Activated CD4-positive, CD25-positive, alpha-beta regulatory T cell (primary cell): Measurements from ENCODE around the gene SRM.
"Not testable (repeated sequence)": the region's sequence is repeated elsewhere in the genome, so short reads cannot be mapped to it uniquely, and the experiment has no call there.

Source experiments
- DNase-seq, 4 experiments: peaks; one replicate each; lab custom pipeline; 2025; lab: John Stamatoyannopoulos, UW

SRM gene

GRCh38 chr1:11044849-11045427, 14.9 kb downstream of the SRM start:
- no peak for DNase-seq

GRCh38 chr1:11044086-11044848, 15.6 kb downstream of the SRM start:
- DNase-seq, result no peak

DNA sequence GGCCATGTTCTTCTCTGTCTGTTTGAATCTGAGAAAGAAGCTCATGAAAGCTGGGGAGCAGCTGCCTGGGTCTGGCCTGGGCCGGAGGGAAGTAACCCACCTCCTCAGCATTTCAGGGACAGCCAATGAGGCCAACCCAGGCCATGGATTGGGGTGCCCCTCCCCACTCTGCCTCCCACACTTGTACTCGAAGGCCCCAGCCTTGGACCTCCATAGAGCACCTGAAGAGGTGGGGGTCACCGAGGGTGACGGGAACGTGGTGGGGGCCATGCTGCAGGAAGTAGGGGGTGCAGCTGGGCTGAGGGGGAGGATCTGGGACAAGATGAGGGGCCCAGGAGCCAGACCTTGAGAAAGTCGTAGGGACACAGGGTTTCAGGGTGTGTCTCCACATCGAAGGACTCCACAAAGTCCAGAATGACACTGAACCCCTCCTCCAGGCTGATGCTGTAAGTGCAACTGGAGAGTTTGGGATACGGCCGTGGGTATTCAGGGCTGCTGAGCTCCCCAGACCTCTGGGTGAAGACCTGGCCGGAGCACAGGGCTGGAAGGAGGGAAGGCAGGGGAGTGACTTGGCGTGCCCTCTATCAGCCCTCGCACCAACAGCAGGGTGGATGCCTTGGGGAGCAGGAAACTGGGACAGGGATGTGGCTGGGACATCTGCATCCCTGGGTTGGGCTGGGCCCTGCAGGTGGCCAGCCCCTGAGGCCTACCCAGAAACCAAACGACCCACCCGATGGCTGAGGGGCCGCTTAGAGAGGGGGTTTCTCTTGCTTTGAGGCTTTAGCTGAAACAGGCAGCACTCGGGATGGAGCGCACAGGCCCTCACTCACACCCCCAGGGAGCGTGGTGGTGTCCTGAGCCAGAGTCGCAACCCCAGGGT, 16.6 kb downstream of the SRM start:
- no peak for DNase-seq

DNA sequence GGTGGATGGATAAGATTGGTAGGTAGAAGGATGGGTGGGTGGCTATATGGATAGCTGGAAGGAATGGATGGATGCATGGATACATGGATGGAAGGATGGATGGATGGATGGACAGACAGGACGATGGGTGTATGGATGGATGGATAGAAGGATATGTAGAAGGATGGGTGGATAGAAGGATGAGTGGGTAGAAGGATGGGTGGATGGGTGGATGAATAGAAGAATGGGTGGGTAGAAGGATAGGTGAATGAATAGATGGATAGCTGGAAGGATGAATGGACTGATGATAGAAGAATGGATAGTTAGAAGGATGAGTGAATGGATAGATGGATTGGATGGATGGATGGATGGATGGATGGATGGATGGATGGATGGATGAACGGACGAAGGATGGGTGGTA, 17.8 kb downstream of the SRM start:
- DNase-seq, result no peak

DNA sequence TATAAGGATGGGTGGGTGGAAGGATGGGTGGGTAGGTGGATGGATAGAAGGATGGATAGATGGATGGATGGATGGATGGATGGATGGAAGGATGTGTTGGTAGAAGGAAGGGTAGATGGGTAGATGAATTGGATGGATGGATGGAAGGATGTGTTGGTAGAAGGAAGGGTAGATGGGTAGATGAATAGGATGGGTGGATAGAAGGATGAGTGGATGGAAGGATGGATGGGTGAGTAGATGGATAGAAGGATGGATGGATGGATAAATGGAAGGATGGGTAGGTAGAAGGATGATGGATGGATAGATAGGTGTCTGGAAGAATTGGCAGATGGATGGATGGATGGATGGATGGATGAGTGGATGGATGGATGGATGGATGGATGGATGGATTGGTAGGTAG, 18.8 kb downstream of the SRM start:
- DNase-seq, result no peak

DNA sequence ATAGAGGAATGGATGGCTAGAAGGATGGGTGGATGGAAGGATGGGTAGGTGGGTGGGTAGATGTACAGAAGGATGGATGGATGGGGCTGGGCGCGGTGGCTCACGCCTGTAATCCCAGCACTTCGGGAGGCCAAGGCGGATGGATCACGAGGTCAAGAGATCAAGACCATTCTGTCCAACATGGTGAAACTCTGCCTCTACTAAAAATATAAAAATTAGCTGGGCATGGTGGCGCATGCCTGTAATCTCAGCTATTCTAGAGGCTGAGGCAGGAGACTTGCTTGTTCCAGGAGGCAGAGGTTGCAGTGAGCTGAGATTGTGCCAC, 19.8 kb downstream of the SRM start:
- not testable (repeated sequence) for DNase-seq

DNA sequence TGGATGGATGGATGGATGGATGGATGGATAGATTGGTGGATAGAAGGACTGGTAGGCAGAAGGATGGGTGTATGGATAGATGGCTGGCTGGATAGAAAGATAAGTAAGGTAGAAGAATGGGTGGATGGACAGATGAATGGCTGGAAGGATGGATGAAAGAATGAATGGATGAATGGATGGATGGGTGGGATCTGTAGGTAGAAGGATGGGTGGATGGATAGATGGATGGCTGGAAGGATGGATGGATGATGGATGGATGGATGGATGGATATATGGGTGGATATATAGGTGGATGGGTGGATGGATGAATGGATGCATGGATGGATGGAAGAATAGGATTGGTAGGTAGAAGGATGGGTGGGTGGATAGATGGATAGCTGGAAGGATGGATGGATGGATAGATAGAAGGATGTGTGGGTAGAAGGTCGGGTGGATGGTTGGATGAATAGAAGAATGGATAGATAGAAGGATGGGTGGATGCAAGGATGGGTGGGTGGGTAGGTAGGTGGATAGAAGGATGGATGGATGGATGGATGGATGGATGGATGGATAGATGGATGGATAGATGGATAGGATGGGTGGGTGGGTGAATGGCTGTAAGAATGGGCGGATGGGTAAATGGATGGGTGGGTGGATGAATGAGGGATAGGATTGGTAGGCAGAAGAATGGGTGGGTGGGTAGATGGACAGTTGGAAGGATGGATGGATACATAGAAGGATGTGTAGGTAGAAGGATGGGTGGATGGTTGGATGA, 20.3 kb downstream of the SRM start:
- DNase-seq, result no peak

DNA sequence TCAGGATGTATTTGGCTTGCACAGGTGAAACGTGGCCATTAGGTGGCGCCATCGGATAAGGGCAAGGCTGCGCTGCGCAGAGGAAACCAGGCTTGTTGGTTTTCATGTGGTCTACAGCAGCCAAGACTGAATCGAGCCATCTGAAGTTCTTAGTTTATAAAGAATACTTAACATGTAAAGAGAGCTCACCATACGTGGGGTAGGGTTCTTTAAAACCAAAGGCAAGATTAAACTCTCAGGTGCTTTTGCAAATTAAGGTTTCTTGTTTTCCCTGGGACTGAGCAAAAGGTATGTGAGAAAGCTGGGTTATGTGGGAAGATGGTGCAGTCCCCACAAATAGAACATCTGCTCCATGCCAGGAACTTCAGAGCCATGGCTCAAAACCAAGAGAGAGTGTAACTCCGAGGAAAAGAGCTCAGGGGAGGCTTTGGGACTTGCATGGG, 22.1 kb downstream of the SRM start:
- peak; percentile 75 to 87 (median 78) for DNase-seq

- not testable (repeated sequence) for DNase-seq
Measured at GRCh38 chr1:11037019-11037739, 22.6 kb downstream of the SRM start.

GRCh38 chr1:11031624-11032262, 28.1 kb downstream of the SRM start:
- no peak for DNase-seq

- DNase-seq, result no peak
Measured at GRCh38 chr1:11030865-11031264, 29.0 kb downstream of the SRM start.

DNA sequence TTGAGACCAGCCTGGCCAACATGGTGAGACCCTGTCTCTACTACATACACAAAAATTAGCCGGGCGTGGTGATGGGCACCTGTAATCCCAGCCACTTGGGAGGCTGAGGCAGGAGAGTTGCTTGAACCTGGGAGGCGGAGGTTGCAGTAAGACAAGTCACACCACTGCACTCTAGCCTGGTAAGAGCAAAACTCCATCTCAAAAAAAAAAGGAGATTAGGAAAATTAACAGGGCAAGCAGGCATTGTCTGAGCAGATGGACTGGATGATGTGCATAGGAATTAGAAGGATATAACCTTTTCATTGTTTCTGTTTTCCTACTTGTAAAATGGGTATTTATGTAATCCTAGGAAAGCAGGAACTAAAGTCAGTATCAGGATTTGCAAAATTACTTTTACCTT, 31.8 kb downstream of the SRM start:
- no peak for DNase-seq

DNA sequence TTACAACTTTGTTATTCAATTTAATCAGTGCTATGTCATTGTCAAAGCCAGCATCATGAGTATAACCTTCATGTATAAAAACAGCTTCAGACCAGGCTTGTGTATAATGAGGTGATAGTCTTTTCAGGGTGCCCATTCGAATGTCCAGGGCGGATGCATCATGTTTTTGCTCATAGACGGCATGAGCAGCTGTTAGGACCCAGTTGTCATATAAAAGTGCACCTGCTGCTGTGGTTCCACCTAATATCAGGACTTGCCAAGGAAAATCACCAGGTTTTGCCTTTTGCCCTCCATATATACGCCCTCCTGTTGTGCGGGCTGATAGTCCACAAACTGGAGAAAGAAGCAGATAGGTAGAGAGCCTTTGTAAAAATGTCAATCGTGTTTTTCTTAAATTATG, 32.5 kb downstream of the SRM start:
- no peak for DNase-seq

DNA sequence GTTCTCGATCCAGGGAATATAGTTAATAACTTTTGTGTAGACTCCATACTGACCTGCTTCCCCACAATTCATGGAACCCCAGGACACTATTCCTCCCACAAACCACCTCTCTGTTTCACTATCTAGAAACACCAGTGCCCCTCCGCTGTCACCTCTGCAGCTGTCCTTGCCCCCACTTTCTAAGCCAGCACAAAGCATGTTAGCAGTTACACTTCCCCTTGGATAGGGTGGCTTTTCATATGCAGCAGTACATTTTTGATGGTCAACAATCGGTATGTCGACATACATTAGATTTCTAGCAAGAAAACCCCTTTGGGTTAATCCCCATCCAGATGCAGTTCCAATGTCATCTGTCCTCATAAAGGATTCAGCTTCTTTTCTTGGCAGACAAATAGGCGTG, 32.9 kb downstream of the SRM start:
- DNase-seq, result no peak

DNA sequence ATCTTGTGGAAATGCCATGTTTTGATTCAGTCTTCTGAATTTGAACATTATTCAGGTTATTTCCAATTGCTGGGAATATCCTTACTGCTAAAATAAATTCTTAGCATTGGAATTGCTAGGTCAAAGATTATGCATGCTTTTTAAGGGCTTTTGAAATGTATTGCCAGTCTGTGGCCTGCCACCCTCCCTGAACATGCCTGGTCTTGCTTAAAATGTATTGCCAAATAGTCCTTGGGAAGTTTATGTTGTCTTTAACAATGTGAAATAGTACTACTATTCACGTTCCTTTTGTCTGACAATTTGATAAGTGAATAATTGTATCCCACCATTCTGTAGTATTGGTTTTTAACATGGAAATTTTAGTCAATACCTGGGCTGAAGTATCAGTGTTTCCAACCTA, 33.8 kb downstream of the SRM start:
- no peak for DNase-seq

DNA sequence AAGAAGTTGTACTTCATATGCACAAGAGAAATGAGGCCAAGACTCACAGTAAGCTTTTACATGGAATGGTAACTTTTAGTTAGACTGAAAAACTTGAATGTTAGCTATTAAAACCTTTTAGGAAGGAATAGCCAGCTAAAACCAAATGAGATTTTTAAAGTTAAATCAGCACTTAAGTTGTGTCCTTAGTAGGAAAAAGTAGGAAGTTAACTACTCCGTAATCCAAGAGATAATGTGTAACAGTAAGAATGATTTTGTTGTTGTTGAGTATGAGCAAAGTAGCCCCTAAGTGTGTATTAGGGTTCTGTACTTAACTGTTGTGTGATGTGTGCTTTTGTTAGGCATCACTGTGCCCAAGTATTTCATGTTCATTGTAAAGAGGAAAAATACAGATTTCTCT, 34.2 kb downstream of the SRM start:
- DNase-seq, result no peak

DNA sequence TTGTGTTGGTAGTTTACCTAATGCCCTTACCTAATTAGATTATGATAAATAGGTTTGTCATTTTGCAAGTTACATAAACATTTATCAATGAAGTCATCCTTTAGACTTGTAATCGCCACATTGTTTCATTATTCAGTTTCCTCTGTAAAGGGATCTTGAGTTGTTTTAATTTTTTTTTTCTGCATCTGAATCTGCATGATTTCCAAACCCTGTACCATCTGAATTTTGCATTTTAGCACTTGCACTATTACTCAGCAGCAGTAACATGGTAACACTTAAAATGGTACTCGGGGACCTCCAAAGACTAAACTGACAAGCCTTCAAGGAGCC, 35.0 kb downstream of the SRM start:
- no peak for DNase-seq

DNA sequence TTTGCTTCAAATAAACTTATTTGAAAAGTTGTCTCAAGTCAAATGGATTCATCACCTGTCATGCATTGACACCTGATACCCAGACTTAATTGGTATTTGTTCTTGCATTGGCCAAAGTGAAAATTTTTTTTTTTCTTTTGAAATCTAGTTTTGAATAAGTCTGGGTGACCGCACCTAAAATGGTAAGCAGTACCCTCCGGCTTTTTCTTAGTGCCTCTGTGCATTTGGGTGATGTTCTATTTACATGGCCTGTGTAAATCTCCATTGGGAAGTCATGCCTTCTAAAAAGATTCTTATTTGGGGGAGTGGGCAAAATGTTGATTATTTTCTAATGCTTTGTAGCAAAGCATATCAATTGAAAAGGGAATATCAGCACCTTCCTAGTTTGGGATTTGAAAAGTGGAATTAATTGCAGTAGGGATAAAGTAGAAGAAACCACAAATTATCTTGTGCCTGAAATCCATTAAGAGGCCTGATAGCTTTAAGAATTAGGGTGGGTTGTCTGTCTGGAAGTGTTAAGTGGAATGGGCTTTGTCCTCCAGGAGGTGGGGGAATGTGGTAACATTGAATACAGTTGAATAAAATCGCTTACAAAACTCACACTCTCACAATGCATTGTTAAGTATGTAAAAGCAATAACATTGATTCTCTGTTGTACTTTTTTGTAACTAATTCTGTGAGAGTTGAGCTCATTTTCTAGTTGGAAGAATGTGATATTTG, 35.5 kb downstream of the SRM start:
- no peak for DNase-seq

DNA sequence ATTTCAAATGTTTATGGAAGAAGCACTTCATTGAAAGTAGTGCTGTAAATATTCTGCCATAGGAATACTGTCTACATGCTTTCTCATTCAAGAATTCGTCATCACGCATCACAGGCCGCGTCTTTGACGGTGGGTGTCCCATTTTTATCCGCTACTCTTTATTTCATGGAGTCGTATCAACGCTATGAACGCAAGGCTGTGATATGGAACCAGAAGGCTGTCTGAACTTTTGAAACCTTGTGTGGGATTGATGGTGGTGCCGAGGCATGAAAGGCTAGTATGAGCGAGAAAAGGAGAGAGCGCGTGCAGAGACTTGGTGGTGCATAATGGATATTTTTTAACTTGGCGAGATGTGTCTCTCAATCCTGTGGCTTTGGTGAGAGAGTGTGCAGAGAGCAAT, 36.6 kb downstream of the SRM start:
- DNase-seq, result no peak

DNA sequence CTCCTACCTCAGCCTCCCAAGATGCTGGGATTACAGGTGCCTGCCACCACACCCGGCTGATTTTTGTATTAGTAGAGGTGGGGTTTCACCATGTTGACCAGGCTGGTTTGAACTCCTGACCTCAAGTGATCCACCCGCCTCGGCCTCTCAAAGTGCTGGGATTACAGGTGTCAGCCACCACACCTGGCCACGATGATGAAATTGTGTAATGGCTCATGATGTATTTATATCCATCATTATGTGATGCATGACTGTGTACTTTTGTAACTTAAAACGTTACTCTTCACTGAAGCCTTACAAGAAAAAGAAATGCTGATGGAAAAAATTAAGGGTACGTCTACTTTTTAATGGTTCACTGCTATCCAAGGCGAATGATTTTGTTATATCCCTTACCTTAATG, 39.8 kb downstream of the SRM start:
- DNase-seq, result no peak

- not testable (repeated sequence) for DNase-seq
Measured at GRCh38 chr1:11019358-11019757, 40.5 kb downstream of the SRM start.
